ENCODE results near the gene SPRN.
"Not testable (repeated sequence)": the region's sequence is repeated elsewhere in the genome, so short reads cannot be mapped to it uniquely, and the experiment has no call there.

The SPRN gene

GRCh38 chr10:133439517-133440461 is 15.4 kb upstream of the SPRN start:
- no peak for DNase-seq

GRCh38 chr10:133438711-133439273 is 14.4 kb upstream of the SPRN start:
- no peak for DNase-seq

- not testable (repeated sequence) for DNase-seq
Measured at GRCh38 chr10:133432789-133433188, 8.4 kb upstream of the SPRN start.

GRCh38 chr10:133431888-133432613 is 7.6 kb upstream of the SPRN start:
- not testable (repeated sequence) for DNase-seq

GRCh38 chr10:133429571-133429970 is 5.1 kb upstream of the SPRN start:
- DNase-seq = not testable (repeated sequence)

- not testable (repeated sequence) for DNase-seq
Measured at GRCh38 chr10:133424102-133424501, 323 bp downstream of the SPRN start.

- no peak for DNase-seq
Measured at GRCh38 chr10:133422807-133423771, 1.3 kb downstream of the SPRN start.

- no peak for DNase-seq
Measured at GRCh38 chr10:133422223-133422806, 2.1 kb downstream of the SPRN start.

- DNase-seq = no peak
Measured at GRCh38 chr10:133421336-133422222, 2.8 kb downstream of the SPRN start.

- DNase-seq = no peak
Measured at GRCh38 chr10:133420579-133420978, 3.8 kb downstream of the SPRN start.

- no peak for DNase-seq
Measured at GRCh38 chr10:133420028-133420427, 4.4 kb downstream of the SPRN start.

- no peak for DNase-seq
Measured at GRCh38 chr10:133419211-133419950, 5.0 kb downstream of the SPRN start.

GRCh38 chr10:133418289-133418993 is 6.0 kb downstream of the SPRN start:
- no peak for DNase-seq

GRCh38 chr10:133415752-133416151 is 8.7 kb downstream of the SPRN start:
- no peak for DNase-seq

- DNase-seq = not testable (repeated sequence)
Measured at GRCh38 chr10:133414401-133414800, 10.0 kb downstream of the SPRN start.

- no peak for DNase-seq
Measured at GRCh38 chr10:133412381-133412711, 12.1 kb downstream of the SPRN start.

- no peak for DNase-seq
Measured at GRCh38 chr10:133411523-133412380, 12.7 kb downstream of the SPRN start.

GRCh38 chr10:133405844-133406527 is 18.4 kb downstream of the SPRN start:
- DNase-seq = no peak
